HG03558 (cell line): ENCODE data around the gene UXS1.

Experiments
- ATAC-seq: cut with Tn5 transposase; IDR thresholded peaks from one replicate; pipeline ENCODE4 v1.9.1; 2021; ENCODE audit warnings: moderate number of reproducible peaks; ENCODE audit not compliant: unreplicated experiment; ENCODE audit errors: extremely low read depth

The UXS1 gene

GRCh38 chr2:106189764-106190468 lies 4.2 kb downstream of the UXS1 start:
- no peak for ATAC-seq

- no peak for ATAC-seq
Measured at GRCh38 chr2:106189325-106189724, 4.8 kb downstream of the UXS1 start.

GRCh38 chr2:106187273-106187891 lies 6.7 kb downstream of the UXS1 start:
- ATAC-seq: no peak

GRCh38 chr2:106185475-106186184 lies 8.5 kb downstream of the UXS1 start:
- ATAC-seq: no peak

- no peak for ATAC-seq
Measured at GRCh38 chr2:106184857-106185256, 9.2 kb downstream of the UXS1 start.

GRCh38 chr2:106184394-106184793 lies 9.7 kb downstream of the UXS1 start:
- ATAC-seq: no peak

GRCh38 chr2:106183101-106183696 lies 10.9 kb downstream of the UXS1 start:
- ATAC-seq: no peak

- no peak for ATAC-seq
Measured at GRCh38 chr2:106181064-106181463, 13.0 kb downstream of the UXS1 start.

GRCh38 chr2:106180602-106181001 lies 13.5 kb downstream of the UXS1 start:
- ATAC-seq: no peak

- ATAC-seq: no peak
Measured at GRCh38 chr2:106178716-106179115, 15.4 kb downstream of the UXS1 start.

GRCh38 chr2:106177581-106177980 lies 16.5 kb downstream of the UXS1 start:
- ATAC-seq: no peak

- no peak for ATAC-seq
Measured at GRCh38 chr2:106176446-106177099, 17.5 kb downstream of the UXS1 start.

- ATAC-seq: no peak
Measured at GRCh38 chr2:106175086-106175850, 18.8 kb downstream of the UXS1 start.

- ATAC-seq: no peak
Measured at GRCh38 chr2:106174056-106174455, 20.0 kb downstream of the UXS1 start.

- no peak for ATAC-seq
Measured at GRCh38 chr2:106172649-106173048, 21.5 kb downstream of the UXS1 start.

GRCh38 chr2:106168657-106169056 lies 25.4 kb downstream of the UXS1 start:
- ATAC-seq: no peak

GRCh38 chr2:106167067-106167466 lies 27.0 kb downstream of the UXS1 start:
- no peak for ATAC-seq

GRCh38 chr2:106165561-106165960 lies 28.5 kb downstream of the UXS1 start:
- no peak for ATAC-seq

- ATAC-seq: no peak
Measured at GRCh38 chr2:106165029-106165428, 29.1 kb downstream of the UXS1 start.
